ENCODE data around the gene LIPH. TPM values are rescaled to one million over a fixed set of nuclear protein-coding genes. Genes with fewer than 3 reads are reported as not detected.

LIPH gene
- total RNA-seq, 4 donors from 2014 or later: 0.22 to 3.8 (median 0.34) TPM; not detected in 1

- no peak for TF ChIP-seq CTCF (IDR thresholded peaks at IDR 0.05; ENCODE audit: low read depth)
These were observed 7.3 kb upstream of the LIPH start for GRCh38 chr3:185559706-185560090.

GRCh38 chr3:185558395-185558794 lies 6.0 kb upstream of the LIPH start:
- no peak for TF ChIP-seq CTCF (IDR thresholded peaks at IDR 0.05; ENCODE audit: low read depth)

GRCh38 chr3:185555860-185556347 lies 3.5 kb upstream of the LIPH start:
- no peak for TF ChIP-seq CTCF (IDR thresholded peaks at IDR 0.05; ENCODE audit: low read depth)

- TF ChIP-seq CTCF (IDR thresholded peaks at IDR 0.05; ENCODE audit: low read depth): no peak
These were observed 2.7 kb upstream of the LIPH start for GRCh38 chr3:185555101-185555501.

GRCh38 chr3:185549651-185550111 lies 2.7 kb downstream of the LIPH start:
- no peak for TF ChIP-seq CTCF (IDR thresholded peaks at IDR 0.05; ENCODE audit: low read depth)

- TF ChIP-seq CTCF (IDR thresholded peaks at IDR 0.05; ENCODE audit: low read depth): no peak
These were observed 3.3 kb downstream of the LIPH start for GRCh38 chr3:185549122-185549521.

GRCh38 chr3:185540695-185541094 lies 11.7 kb downstream of the LIPH start:
- no peak for TF ChIP-seq CTCF (IDR thresholded peaks at IDR 0.05; ENCODE audit: low read depth)

Measured in subcutaneous adipose tissue (tissue), 4 donors.